CD4-positive, alpha-beta T cell treated with Interleukin-4 for 1 hour (primary cell): ENCODE data around the gene RAB40C.
"Not testable (repeated sequence)": the region's sequence is repeated elsewhere in the genome, so short reads cannot be mapped to it uniquely, and the experiment has no call there.

Source experiments
- DNase-seq, 2 donors: peaks; one replicate each; pipeline ENCODE4 v3.0.0-alpha.2; 2020 to 2022

Gene RAB40C

GRCh38 chr16:591231-591630 lies 1.4 kb downstream of the RAB40C start:
- no peak for DNase-seq

GRCh38 chr16:591892-592517 lies 2.1 kb downstream of the RAB40C start:
- no peak for DNase-seq

- DNase-seq, result peak in 1 of 2 donors; percentile 42
Observed at GRCh38 chr16:592518-593306, 2.8 kb downstream of the RAB40C start.

GRCh38 chr16:593406-593805 lies 3.5 kb downstream of the RAB40C start:
- DNase-seq, result no peak

- no peak for DNase-seq
Observed at GRCh38 chr16:593807-594206, 3.9 kb downstream of the RAB40C start.

GRCh38 chr16:595094-595528 lies 5.2 kb downstream of the RAB40C start:
- no peak for DNase-seq

GRCh38 chr16:595942-596735 lies 6.3 kb downstream of the RAB40C start:
- no peak for DNase-seq

GRCh38 chr16:596736-597060 lies 6.8 kb downstream of the RAB40C start:
- no peak for DNase-seq

- not testable (repeated sequence) for DNase-seq
Observed at GRCh38 chr16:597655-598054, 7.8 kb downstream of the RAB40C start.

- no peak for DNase-seq
Observed at GRCh38 chr16:598823-599739, 9.2 kb downstream of the RAB40C start.

- DNase-seq, result no peak
Observed at GRCh38 chr16:600781-601180, 10.9 kb downstream of the RAB40C start.

GRCh38 chr16:603933-604332 lies 14.1 kb downstream of the RAB40C start:
- no peak for DNase-seq

- no peak for DNase-seq
Observed at GRCh38 chr16:606656-607307, 16.9 kb downstream of the RAB40C start.

- DNase-seq, result no peak
Observed at GRCh38 chr16:608019-608418, 18.2 kb downstream of the RAB40C start.

- no peak for DNase-seq
Observed at GRCh38 chr16:609316-609715, 19.4 kb downstream of the RAB40C start.

GRCh38 chr16:609984-610383 lies 20.1 kb downstream of the RAB40C start:
- no peak for DNase-seq

- peak; percentile 49 to 57 for DNase-seq
Observed at GRCh38 chr16:610513-611381, 20.9 kb downstream of the RAB40C start.

- no peak for DNase-seq
Observed at GRCh38 chr16:615122-615521, 25.3 kb downstream of the RAB40C start.

- no peak for DNase-seq
Observed at GRCh38 chr16:616733-617586, 27.1 kb downstream of the RAB40C start.

- DNase-seq, result no peak
Observed at GRCh38 chr16:617855-618254, 28.0 kb downstream of the RAB40C start.
